Measurements from ENCODE around the gene XPO5. TPM values are rescaled to one million over a fixed set of nuclear protein-coding genes. Genes with fewer than 3 reads are reported as not detected.

Gene XPO5
- total and polyA plus RNA-seq, 9 of the 15 experiments (the other 6 are each of a cell fraction or from before 2014, with no cell fraction given), result 36.0 to 170 (median 99.1) TPM

DNA sequence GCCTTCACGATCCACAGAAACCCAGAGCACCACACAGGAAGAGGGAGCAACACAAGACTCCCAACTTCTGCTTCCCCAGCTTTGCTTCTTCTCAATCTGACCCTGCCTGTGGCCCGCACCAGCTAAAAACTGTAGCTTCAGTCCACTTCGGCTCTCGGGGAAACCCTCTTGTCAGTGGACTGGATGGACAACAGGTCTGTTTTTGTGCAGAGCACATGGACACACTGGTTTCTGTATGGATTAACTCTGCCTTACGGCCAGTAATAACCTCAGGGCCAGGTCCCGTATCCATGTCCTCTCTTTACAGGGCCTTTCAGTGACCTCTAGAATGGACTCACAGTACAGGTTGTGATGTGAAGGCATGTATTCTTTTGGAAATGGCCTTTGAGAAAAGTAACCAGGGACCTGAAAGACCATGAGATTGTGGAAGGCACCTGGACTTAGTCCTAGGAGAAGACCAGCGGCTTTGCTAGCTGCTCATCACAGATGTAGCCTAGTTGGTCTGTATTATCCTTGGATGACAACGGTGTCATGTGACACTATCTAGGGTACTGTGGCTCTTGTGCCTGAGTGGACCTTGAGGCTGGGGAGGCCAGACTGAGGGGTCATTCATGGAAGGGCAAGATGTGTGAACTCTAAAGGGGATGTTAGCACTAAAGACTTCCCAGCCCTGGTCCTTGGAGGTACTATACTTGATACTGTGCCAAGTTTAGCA is 53.1 kb downstream of the XPO5 start (continued):
- TF ChIP-seq, protein P1, sequence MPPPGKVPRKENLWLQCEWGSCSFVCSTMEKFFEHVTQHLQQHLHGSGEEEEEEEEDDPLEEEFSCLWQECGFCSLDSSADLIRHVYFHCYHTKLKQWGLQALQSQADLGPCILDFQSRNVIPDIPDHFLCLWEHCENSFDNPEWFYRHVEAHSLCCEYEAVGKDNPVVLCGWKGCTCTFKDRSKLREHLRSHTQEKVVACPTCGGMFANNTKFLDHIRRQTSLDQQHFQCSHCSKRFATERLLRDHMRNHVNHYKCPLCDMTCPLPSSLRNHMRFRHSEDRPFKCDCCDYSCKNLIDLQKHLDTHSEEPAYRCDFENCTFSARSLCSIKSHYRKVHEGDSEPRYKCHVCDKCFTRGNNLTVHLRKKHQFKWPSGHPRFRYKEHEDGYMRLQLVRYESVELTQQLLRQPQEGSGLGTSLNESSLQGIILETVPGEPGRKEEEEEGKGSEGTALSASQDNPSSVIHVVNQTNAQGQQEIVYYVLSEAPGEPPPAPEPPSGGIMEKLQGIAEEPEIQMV (tag; conservative IDR thresholded peaks at IDR 0.05; ENCODE audit: low read depth), result no peak
- TF ChIP-seq NR4A1 (CRISPR knock-in tag; IDR thresholded peaks at IDR 0.05) (no peak), NR4A1 (tag; IDR thresholded peaks at IDR 0.05) (no peak), SUPT5H (IDR thresholded peaks at IDR 0.05) (peak; percentile 56), SIN3A (IDR thresholded peaks at IDR 0.05; ENCODE audit: borderline replicate concordance in 2 of 2, control insufficient read depth in 1 of 2, low read depth in 2 of 2, low read length in 2 of 2) (no peak), TOE1 (IDR thresholded peaks at IDR 0.05; ENCODE audit: borderline replicate concordance) (peak; percentile 47; the same call in 1 of the 2 replicates), TOE1 (CRISPR knock-in tag; IDR thresholded peaks at IDR 0.05; ENCODE audit: borderline replicate concordance, low read depth) (no peak), POLR2A (conservative IDR thresholded peaks at IDR 0.05) (peak; percentile 73), POLR2AphosphoS2 (IDR thresholded peaks at IDR 0.05; ENCODE audit: low read length) (peak; percentile 35; the same call in 1 of the 2 replicates), SNRNP70 (optimal IDR thresholded peaks at IDR 0.05; ENCODE audit: low read depth, low read length) (peak; percentile 13), HMGN3 (IDR thresholded peaks at IDR 0.05; ENCODE audit: borderline replicate concordance, extremely low read depth, insufficient read length, low read depth, low read length) (no peak), SREBF2 (CRISPR knock-in tag; IDR thresholded peaks at IDR 0.05) (no peak), RAD51 (IDR thresholded peaks at IDR 0.05; ENCODE audit: borderline replicate concordance, low read depth) (0 out of 2 replicates have a peak, but pooled peaks have one; percentile 37), MEF2D (tag; conservative IDR thresholded peaks at IDR 0.05; ENCODE audit: low read depth) (no peak), TCF15 (CRISPR knock-in tag; IDR thresholded peaks at IDR 0.05) (no peak), TCF7 (IDR thresholded peaks at IDR 0.05; ENCODE audit: borderline replicate concordance) (no peak), SIX5 (IDR thresholded peaks at IDR 0.05; ENCODE audit: borderline replicate concordance in 1 of 2, insufficient read depth in 1 of 2, low read depth in 1 of 2, low read length in 2 of 2) (peak; percentile 10 to 11; a peak in 1 of 4 replicates), KDM5B (IDR thresholded peaks at IDR 0.05; ENCODE audit: insufficient replicate concordance, low read depth, low read length) (peak; percentile 3)
- TF ChIP-seq, protein P2, sequence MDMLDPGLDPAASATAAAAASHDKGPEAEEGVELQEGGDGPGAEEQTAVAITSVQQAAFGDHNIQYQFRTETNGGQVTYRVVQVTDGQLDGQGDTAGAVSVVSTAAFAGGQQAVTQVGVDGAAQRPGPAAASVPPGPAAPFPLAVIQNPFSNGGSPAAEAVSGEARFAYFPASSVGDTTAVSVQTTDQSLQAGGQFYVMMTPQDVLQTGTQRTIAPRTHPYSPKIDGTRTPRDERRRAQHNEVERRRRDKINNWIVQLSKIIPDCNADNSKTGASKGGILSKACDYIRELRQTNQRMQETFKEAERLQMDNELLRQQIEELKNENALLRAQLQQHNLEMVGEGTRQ (CRISPR knock-in tag; IDR thresholded peaks at IDR 0.05), result 0 out of 2 replicates have a peak, but pooled peaks have one; percentile 1
- TF ChIP-seq, protein P3, sequence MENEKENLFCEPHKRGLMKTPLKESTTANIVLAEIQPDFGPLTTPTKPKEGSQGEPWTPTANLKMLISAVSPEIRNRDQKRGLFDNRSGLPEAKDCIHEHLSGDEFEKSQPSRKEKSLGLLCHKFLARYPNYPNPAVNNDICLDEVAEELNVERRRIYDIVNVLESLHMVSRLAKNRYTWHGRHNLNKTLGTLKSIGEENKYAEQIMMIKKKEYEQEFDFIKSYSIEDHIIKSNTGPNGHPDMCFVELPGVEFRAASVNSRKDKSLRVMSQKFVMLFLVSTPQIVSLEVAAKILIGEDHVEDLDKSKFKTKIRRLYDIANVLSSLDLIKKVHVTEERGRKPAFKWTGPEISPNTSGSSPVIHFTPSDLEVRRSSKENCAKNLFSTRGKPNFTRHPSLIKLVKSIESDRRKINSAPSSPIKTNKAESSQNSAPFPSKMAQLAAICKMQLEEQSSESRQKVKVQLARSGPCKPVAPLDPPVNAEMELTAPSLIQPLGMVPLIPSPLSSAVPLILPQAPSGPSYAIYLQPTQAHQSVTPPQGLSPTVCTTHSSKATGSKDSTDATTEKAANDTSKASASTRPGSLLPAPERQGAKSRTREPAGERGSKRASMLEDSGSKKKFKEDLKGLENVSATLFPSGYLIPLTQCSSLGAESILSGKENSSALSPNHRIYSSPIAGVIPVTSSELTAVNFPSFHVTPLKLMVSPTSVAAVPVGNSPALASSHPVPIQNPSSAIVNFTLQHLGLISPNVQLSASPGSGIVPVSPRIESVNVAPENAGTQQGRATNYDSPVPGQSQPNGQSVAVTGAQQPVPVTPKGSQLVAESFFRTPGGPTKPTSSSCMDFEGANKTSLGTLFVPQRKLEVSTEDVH (IDR thresholded peaks at IDR 0.05; ENCODE audit: low read depth, partially characterized antibody), result peak; percentile 22
- TF ChIP-seq, protein P4, sequence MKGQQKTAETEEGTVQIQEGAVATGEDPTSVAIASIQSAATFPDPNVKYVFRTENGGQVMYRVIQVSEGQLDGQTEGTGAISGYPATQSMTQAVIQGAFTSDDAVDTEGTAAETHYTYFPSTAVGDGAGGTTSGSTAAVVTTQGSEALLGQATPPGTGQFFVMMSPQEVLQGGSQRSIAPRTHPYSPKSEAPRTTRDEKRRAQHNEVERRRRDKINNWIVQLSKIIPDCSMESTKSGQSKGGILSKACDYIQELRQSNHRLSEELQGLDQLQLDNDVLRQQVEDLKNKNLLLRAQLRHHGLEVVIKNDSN (CRISPR knock-in tag; IDR thresholded peaks at IDR 0.05), result peak; percentile 29; the same call in 1 of the 2 replicates
